ENCODE data around the gene INSYN1.

GRCh38 chr15:73704869-73705645, 48.1 kb downstream of the INSYN1 start:
- TF ChIP-seq YY1 (IDR thresholded peaks at IDR 0.05; ENCODE audit: borderline replicate concordance in 1 of 3, control insufficient read depth in 1 of 3, extremely low read depth in 1 of 3, insufficient read depth in 3 of 3, insufficient read length in 1 of 3, insufficient replicate concordance in 2 of 3, low read depth in 1 of 3, low read length in 2 of 3) (peak in 1 of 3 experiments; percentile 5), MAZ (CRISPR knock-in tag; conservative IDR thresholded peaks at IDR 0.05 in 1 of 2, IDR thresholded peaks at IDR 0.05 in 1 of 2) (no peak), TEAD1 (CRISPR knock-in tag; IDR thresholded peaks at IDR 0.05) (no peak)
- TF ChIP-seq, protein P1, sequence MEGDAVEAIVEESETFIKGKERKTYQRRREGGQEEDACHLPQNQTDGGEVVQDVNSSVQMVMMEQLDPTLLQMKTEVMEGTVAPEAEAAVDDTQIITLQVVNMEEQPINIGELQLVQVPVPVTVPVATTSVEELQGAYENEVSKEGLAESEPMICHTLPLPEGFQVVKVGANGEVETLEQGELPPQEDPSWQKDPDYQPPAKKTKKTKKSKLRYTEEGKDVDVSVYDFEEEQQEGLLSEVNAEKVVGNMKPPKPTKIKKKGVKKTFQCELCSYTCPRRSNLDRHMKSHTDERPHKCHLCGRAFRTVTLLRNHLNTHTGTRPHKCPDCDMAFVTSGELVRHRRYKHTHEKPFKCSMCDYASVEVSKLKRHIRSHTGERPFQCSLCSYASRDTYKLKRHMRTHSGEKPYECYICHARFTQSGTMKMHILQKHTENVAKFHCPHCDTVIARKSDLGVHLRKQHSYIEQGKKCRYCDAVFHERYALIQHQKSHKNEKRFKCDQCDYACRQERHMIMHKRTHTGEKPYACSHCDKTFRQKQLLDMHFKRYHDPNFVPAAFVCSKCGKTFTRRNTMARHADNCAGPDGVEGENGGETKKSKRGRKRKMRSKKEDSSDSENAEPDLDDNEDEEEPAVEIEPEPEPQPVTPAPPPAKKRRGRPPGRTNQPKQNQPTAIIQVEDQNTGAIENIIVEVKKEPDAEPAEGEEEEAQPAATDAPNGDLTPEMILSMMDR (IDR thresholded peaks at IDR 0.05 in 2 of 3, conservative IDR thresholded peaks at IDR 0.05 in 1 of 3; ENCODE audit: insufficient read depth in 2 of 3, low read depth in 1 of 3, low read length in 3 of 3), result peak; percentile 84 to 91 (median 87)

Measured in K562 (cell line).